SIG-M5 treated with dmso at 0.1 percent for 504 hours (cell line): Measurements from ENCODE around the gene ADAM29.
"Not testable (repeated sequence)": the region's sequence is repeated elsewhere in the genome, so short reads cannot be mapped to it uniquely, and the experiment has no call there.

Experiments
- DNase-seq: peaks from one replicate; lab custom pipeline; 2025; ENCODE audit not compliant: unreplicated experiment; lab: John Stamatoyannopoulos, UW

The ADAM29 gene

DNA sequence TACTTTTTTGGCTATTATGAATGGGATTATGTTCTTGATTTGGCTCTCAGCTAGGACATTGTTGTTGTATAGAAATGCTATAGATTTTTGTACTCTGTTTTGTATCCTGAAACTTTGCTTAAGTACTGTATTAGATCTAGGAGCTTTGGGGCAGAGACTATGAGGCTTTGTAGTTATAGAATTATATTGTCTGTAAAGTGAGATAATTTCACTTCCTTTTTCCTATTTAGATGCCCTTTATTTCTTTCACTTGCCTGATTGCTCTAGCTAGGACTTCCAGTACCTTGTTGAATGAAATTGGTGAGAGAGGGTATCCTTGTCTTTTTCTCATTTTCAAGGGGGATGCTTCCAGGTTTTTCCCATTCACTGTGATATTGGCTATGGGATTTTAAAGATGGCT lies 28.1 kb downstream of the ADAM29 start:
- no peak for DNase-seq

DNA sequence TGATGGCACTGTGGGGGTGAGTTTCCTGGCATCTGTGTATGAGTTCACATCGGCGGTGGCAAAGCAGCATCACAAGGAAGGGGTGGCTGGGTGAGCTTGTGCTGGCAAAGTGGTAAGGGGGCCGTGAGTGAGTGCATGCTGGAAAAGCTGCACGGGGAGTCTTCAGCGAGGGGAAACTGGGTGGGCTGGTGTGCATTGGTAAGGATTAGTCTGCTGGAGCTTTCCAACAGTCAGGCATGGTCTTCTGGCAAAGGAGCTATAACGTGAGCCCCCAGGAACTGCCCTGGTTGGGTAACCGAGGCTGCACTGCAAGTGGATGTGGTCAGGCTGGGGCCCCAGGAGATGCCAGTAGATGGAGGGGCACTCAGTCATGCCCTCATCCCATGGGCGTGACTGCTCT lies 30.7 kb downstream of the ADAM29 start:
- no peak for DNase-seq

DNA sequence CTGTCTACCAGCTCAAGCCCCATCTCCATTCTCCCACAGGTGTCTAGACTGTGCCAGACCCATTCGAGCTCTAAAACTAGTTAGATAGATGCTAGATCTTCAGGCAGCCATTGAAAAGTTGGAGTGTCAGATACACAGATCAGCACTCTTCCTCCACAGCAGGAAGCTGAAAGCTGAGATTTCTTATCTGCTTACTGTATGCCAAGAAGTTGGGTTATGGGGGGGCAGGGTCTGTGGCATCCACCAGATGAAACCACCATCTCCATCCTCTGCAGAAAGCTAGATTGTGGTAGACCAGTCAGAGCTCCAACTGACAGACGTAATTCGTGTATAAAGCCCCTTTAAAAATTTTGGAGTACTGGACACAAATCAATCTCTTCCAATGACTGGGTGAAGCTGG lies 54.8 kb downstream of the ADAM29 start:
- DNase-seq: no peak

DNA sequence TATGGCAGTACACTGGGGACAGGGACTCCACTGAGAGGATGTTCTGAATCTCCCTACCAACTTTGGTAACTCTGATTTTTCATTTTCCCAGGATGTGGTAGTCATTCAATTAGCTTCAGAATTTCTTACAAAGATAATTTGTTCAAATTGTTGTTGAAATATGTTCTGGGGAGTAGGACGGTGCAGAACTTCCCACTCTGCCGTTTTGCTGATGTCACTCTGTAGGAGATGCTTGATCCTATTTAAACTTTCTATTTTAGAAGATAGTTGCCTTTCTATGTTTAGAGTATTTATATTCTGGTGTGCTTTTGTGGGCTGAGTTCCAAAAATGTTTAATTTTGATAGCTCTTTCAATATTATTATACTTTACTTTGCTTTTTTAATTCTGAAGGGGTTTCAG lies 55.2 kb downstream of the ADAM29 start:
- no peak for DNase-seq

DNA sequence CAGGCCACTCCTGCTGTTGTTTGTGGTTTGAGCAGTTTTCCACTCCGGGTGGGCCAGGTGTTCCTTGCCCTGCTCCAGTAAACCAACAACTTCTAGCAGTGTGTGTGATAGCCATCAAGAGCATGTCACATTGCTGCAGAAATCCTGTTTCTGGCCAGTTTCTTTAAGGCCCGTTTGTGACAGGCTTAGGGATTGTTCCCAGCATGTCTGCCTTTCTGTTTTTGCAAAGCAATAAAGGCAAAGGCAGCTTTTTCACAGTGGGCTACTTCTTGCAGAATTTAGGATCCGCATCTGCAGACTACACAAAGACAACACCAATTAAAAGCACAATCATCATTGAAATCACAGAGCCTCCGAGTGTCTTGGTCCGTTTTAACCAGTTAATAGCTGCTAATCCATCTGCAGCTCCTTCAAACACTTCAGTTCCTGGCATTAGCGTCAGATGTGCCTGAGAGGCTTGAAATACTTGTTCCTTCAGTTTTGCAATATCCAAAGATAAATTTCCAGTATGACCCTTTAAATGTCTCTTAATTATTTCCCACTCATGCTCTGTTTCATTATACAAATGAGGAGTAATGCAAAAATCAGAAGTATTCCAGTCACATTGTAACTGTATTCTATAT lies 65.1 kb downstream of the ADAM29 start:
- DNase-seq: no peak

DNA sequence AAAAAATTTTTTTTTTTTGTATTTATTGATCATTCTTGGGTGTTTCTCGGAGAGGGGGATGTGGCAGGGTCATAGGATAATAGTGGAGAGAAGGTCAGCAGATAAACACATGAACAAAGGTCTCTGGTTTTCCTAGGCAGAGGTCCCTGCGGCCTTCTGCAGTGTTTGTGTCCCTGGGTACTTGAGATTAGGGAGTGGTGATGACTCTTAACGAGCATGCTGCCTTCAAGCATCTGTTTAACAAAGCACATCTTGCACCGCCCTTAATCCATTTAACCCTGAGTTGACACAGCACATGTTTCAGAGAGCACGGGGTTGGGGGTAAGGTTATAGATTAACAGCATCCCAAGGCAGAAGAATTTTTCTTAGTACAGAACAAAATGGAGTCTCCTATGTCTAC lies 65.7 kb downstream of the ADAM29 start:
- not testable (repeated sequence) for DNase-seq

DNA sequence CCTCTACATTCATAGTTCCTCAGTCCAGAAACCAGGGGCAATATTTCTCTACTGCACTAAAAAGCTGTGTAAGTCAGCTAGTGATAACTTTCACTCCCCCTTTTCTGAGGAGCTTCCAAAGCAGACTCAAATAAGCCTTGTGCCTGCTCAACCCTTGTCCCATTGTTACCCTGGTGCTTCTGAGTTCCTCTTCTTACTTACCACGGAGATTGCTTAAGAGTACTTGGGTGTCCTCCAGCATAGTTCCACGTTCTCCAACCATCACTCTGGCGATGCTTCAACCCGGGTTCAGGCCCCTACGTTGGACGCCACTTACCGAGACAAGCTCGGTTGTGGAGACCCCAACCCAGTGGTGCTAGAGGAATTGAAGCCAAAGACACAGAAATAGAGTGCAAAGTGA lies 71.6 kb downstream of the ADAM29 start:
- peak; percentile 7 for DNase-seq

DNA sequence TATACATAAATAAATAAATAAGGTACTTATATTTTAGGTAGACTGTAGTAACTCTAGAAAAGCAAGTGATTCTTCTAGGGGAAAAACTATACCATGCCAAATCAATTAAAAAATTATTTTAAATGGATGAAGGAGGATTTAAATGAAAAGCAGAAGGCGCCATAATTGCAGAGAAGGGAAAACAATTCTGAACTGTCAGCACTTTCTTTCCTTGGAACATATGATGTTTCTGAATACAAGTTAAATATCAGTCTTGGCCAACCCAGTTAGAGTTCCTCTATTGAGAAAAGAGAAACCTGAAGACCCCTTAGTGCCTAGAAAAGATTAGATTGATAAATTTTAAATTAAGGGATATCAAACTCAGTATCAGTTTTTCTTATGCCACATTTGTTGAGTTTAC lies 75.8 kb downstream of the ADAM29 start:
- no peak for DNase-seq

DNA sequence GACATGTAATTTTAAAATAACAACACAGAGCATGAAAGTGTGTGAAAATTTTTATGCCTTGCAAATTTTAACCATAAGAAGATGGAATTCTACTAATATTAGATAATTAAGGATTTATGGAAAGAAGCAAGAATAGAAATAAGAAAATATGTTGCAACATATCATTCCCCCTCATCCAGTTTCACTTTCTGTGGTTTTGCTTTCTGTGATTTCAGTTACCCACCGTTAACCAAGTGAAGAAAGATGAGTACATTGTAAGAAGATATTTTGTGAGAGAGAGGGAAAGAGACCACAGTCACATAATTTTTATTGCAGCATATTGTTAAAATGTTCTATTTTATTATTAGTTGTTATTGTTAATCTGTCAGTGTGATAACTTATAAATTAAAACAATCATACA lies 77.9 kb downstream of the ADAM29 start:
- no peak for DNase-seq

DNA sequence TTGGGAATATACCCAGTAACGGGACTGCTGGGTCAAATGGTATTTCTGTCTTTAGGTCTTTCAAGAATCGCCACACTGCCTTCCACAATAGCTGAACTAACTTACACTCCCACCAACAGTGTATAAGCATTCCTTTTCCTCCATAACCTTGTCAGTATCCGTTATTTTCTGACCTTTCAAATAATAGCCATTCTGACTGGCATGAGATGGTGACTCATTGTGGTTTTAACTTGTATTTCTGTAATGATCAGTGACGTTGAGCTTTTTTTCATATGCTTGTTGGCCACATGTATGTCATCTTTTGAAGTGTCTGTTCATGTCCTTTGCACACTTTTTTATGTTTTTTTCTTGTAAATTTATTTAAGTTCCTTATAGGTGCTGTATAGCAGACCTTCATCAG lies 81.2 kb downstream of the ADAM29 start:
- no peak for DNase-seq

DNA sequence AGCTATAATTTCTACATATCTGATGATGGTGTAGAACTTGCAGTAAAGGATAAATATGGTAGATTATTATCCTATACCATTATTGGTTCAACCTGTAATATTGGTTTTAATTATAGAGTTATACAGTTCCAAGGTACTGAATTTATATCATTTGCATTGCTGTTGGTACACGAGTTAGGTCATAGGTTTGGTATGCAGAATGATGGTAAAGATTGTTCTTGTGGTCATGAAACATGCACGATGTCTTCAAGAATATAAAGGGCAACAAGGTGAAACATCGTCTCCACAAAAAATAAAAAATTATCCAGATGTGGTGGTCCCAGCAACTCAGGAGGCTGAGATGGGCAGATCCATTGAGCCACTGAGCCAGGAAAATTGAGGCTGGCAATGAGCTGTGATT lies 99.6 kb downstream of the ADAM29 start:
- DNase-seq: no peak

DNA sequence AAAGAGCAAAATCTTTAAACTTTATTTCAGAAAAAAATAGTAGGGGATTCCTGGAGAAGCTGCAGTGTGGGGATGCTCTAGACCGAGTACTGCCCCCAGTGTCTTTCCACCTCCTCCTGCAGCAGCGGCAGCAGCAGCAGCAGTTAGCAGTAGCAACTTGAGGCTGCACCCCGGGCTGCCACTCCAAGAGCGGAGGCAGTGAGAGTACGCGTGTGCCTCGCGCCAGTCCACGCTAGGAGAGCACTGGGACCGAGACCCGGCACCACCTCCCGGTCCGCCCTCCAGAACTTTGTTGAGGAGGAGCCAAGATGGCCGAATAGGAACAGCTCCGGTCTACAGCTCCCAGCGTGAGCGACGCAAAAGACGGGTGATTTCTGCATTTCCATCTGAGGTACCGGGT lies 101.3 kb downstream of the ADAM29 start:
- DNase-seq: not testable (repeated sequence)
